ENCODE measurements around the gene CD2BP2. TPM values are rescaled to one million over a fixed set of nuclear protein-coding genes. Genes with fewer than 3 reads are reported as not detected.

Gene CD2BP2
- polyA plus RNA-seq, 1 donor (not counting 4 experiments of a cell fraction or from before 2014, with no cell fraction given): 49.5 TPM

DNA sequence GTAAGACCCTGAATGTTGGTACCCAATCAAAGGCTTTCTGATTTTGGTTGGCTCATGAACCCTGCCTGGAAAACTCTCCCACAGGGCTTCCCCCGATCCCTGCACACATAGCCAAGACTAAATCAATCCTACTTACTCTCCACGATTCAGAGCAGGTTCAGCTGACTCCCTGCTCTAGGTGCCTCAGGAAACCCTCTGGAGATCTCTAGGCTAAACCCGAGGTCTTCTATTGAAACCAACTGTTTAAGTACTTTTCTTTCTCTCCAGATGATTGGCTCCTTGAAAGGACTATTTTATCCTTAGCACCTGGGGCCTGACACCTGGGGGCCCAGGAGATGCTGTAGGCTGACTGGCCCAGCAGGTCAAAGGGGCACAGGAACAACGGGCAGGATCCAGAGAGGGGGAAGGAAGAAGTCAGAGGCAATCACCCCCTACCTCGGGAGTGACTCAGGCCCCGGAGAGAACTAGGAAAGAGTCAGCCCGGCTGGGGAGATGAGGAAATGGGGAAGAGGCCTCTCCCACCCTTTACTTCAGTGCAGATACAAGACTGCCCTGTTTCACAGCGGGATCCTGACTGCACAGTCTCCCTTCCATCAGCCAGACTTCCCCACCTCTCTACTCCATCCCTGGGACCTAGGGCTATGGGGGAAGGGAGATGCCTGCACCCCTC lies 13.1 kb upstream of the CD2BP2 start:
- H3K9ac ChIP-seq (ENCODE audit: control insufficient read depth, extremely low read depth, insufficient read depth, low read length): peak overlapping the region; percentile 80
- peak overlapping the region; percentile 73 for H3K27ac ChIP-seq (ENCODE audit: control insufficient read depth, insufficient read depth, low read length)
- peaks cover 65% of the 10 kb centered on the region for H3K79me2 ChIP-seq (ENCODE audit: control insufficient read depth, insufficient read depth, low read length)
- H4K20me1 ChIP-seq (ENCODE audit: control insufficient read depth, extremely low read depth, insufficient read depth, low read length): peaks cover 12% of the 10 kb centered on the region
- H3K27me3 ChIP-seq (ENCODE audit: control insufficient read depth, extremely low read depth, insufficient read depth, low read length): no peaks in the 10 kb centered on the region
- H3K36me3 ChIP-seq (ENCODE audit: control insufficient read depth in 2 of 2, extremely low read depth in 1 of 2, insufficient read depth in 2 of 2, low read length in 2 of 2): peaks cover 5 to 23% of the 10 kb centered on the region in 2 experiments
- dilution Hi-C loops (cut with MboI; ENCODE audit: extremely low pct_ligation_motif_present, low sequenced_read_pairs): no loop called here
- FAIRE-seq: no peak
- peak overlapping the region; percentile 95 for H3K4me2 ChIP-seq (ENCODE audit: control insufficient read depth, extremely low read depth, insufficient read depth, low read depth, low read length)
- peak overlapping the region; percentile 74 to 97 (median 82) for H3K4me3 ChIP-seq (ENCODE audit: control insufficient read depth in 2 of 3, extremely low read depth in 1 of 3, insufficient read depth in 2 of 3, low read depth in 1 of 3, low read length in 3 of 3)
- TF ChIP-seq EZH2 (IDR thresholded peaks at IDR 0.05; ENCODE audit: low read length) (no peak), CTCF (optimal IDR thresholded peaks at IDR 0.05 in 1 of 3, IDR thresholded peaks at IDR 0.05 in 1 of 3, conservative IDR thresholded peaks at IDR 0.05 in 1 of 3; ENCODE audit: extremely low read depth in 1 of 3, insufficient read depth in 2 of 3, low read length in 3 of 3) (no peak)
- no peak for DNase-seq (ENCODE audit: low read depth, low spot score)
- peaks cover 25% of the 10 kb centered on the region for H3K4me1 ChIP-seq (ENCODE audit: control insufficient read depth, extremely low read depth, insufficient read depth, low read length)
- H3K9me3 ChIP-seq (ENCODE audit: control insufficient read depth, low read depth, low read length): no peaks in the 10 kb centered on the region
- H2AFZ ChIP-seq (ENCODE audit: control insufficient read depth, low read length): no peak overlapping the region
- peaks cover 3% of the 10 kb centered on the region for H3K9me1 ChIP-seq (ENCODE audit: control insufficient read depth, extremely low read depth, insufficient read depth, low read length)

- no peaks in the 10 kb centered on the region for H3K9me3 ChIP-seq (ENCODE audit: control insufficient read depth, low read depth, low read length)
- H3K9me1 ChIP-seq (ENCODE audit: control insufficient read depth, extremely low read depth, insufficient read depth, low read length): peaks cover 3% of the 10 kb centered on the region
- dilution Hi-C loops (cut with MboI; ENCODE audit: extremely low pct_ligation_motif_present, low sequenced_read_pairs): no loop called here
- H3K79me2 ChIP-seq (ENCODE audit: control insufficient read depth, insufficient read depth, low read length): peaks cover 73% of the 10 kb centered on the region
- peak overlapping the region; percentile 80 for H3K9ac ChIP-seq (ENCODE audit: control insufficient read depth, extremely low read depth, insufficient read depth, low read length)
- TF ChIP-seq CTCF (optimal IDR thresholded peaks at IDR 0.05 in 1 of 3, IDR thresholded peaks at IDR 0.05 in 1 of 3, conservative IDR thresholded peaks at IDR 0.05 in 1 of 3; ENCODE audit: extremely low read depth in 1 of 3, insufficient read depth in 2 of 3, low read length in 3 of 3): no peak
- TF ChIP-seq EZH2 (IDR thresholded peaks at IDR 0.05; ENCODE audit: low read length): no peak
- no peak for FAIRE-seq
- H2AFZ ChIP-seq (ENCODE audit: control insufficient read depth, low read length): no peak overlapping the region
- H3K4me1 ChIP-seq (ENCODE audit: control insufficient read depth, extremely low read depth, insufficient read depth, low read length): peaks cover 25% of the 10 kb centered on the region
- H4K20me1 ChIP-seq (ENCODE audit: control insufficient read depth, extremely low read depth, insufficient read depth, low read length): peaks cover 12% of the 10 kb centered on the region
- no peak for DNase-seq (ENCODE audit: low read depth, low spot score)
- H3K27ac ChIP-seq (ENCODE audit: control insufficient read depth, insufficient read depth, low read length): peak overlapping the region; percentile 73
- peak overlapping the region; percentile 95 for H3K4me2 ChIP-seq (ENCODE audit: control insufficient read depth, extremely low read depth, insufficient read depth, low read depth, low read length)
- H3K27me3 ChIP-seq (ENCODE audit: control insufficient read depth, extremely low read depth, insufficient read depth, low read length): no peaks in the 10 kb centered on the region
- peaks cover 8 to 29% of the 10 kb centered on the region in 2 experiments for H3K36me3 ChIP-seq (ENCODE audit: control insufficient read depth in 2 of 2, extremely low read depth in 1 of 2, insufficient read depth in 2 of 2, low read length in 2 of 2)
- H3K4me3 ChIP-seq (ENCODE audit: control insufficient read depth in 2 of 3, extremely low read depth in 1 of 3, insufficient read depth in 2 of 3, low read depth in 1 of 3, low read length in 3 of 3): peak overlapping the region; percentile 74 to 97 (median 82)
Observed at GRCh38 chr16:30367349-30368009, 12.4 kb upstream of the CD2BP2 start.

Measured in keratinocyte (primary cell).